Measurements from ENCODE around the gene TOLLIP. TPM values are rescaled to one million over a fixed set of nuclear protein-coding genes. Genes with fewer than 3 reads are reported as not detected.

Gene TOLLIP
- total and polyA plus RNA-seq, 2 of the 8 experiments (the other 6 are each of a cell fraction or from before 2014, with no cell fraction given), result 23.7 to 34.7 TPM

DNA sequence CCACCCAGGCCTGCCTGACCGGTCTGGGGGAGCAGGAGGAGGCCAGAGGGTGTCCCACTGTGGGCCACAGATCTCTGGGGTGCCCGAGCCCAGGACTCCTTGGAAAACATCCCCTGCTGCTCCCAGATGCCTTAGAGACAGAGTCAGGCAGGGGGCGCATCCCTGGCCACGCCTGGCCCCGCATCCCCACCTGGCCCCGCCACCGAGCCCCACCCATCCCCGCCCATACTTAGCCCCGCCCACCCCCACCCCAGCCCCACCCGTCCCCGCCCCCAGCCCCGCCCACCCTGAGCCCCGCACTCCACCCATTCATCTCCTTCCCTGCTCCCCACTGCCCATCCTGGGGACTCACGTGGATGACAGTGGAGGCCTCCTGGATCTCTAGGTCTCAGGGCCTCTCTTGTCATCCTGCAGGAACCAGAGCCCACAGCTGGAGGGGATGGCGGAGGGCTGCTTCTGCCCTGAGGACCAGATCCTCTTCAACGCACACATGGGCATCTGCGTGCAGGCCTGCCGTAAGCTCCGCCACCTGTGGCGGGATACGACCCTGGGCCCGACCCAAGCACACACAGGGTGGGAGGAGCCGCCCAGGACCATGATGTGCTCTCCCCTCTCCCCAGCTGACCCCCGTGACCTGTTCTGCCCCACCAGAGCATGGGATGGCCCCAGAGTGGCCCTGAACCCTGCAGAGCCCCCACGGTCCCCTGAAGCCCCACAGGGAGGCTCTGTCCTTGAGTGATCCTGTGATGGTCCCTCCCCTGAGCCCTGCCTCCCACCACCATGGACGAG lies 53.0 kb downstream of the TOLLIP start:
- no peak for FAIRE-seq

More for the DNA sequence above, 53.0 kb downstream of the TOLLIP start:
- no peak overlapping the region for H4K91ac ChIP-seq (replicated peaks; ENCODE audit: insufficient read length, low read length)
- H2BK12ac ChIP-seq (ENCODE audit: low read depth, low read length), result no peak overlapping the region
- H3K36me3 ChIP-seq (ENCODE audit: control insufficient read depth in 2 of 4, insufficient read depth in 4 of 4, low read length in 3 of 4), result no peaks in the 10 kb centered on the region
- no peak overlapping the region for H3K9ac ChIP-seq (replicated peaks in 1 of 4; ENCODE audit: extremely low read depth in 1 of 4, low read depth in 3 of 4, low read length in 3 of 4)
- H2BK5ac ChIP-seq (ENCODE audit: low read depth, low read length), result no peak overlapping the region
- H3K4me1 ChIP-seq (replicated peaks in 1 of 4; ENCODE audit: control insufficient read depth in 3 of 4, insufficient read depth in 4 of 4, low read length in 3 of 4), result peaks cover 0 to 5% (median under 1%) of the 10 kb centered on the region in 4 experiments; a peak in 2 of 7 replicates
- no peaks in the 10 kb centered on the region for H3K79me1 ChIP-seq (ENCODE audit: low read depth, low read length)
- H3K14ac ChIP-seq (ENCODE audit: insufficient read length), result no peak overlapping the region
- no peak for TF ChIP-seq SIRT6 (IDR thresholded peaks at IDR 0.05; ENCODE audit: low read length)
- no peak for TF ChIP-seq MAFK (IDR thresholded peaks at IDR 0.05; ENCODE audit: low read depth, low read length)
- no peak for TF ChIP-seq TEAD4 (IDR thresholded peaks at IDR 0.05; ENCODE audit: low read depth, low read length)
- TF ChIP-seq CEBPB (IDR thresholded peaks at IDR 0.05; ENCODE audit: low read depth, low read length), result no peak
- TF ChIP-seq POLR2AphosphoS5 (IDR thresholded peaks at IDR 0.05; ENCODE audit: low read depth, low read length), result no peak
- no peak for TF ChIP-seq SIX5 (IDR thresholded peaks at IDR 0.05; ENCODE audit: low read depth, low read length)
- no peak for TF ChIP-seq EP300 (IDR thresholded peaks at IDR 0.05; ENCODE audit: borderline replicate concordance in 1 of 2, low read depth in 2 of 2, low read length in 2 of 2)
- no peak for TF ChIP-seq HDAC6 (IDR thresholded peaks at IDR 0.05; ENCODE audit: low read depth, low read length)
- TF ChIP-seq MAX (IDR thresholded peaks at IDR 0.05), result no peak
- H3K4ac ChIP-seq (replicated peaks; ENCODE audit: insufficient read length, low read depth, low read length), result no peak overlapping the region
- H3K56ac ChIP-seq (replicated peaks; ENCODE audit: insufficient read length, low read depth, low read length), result no peak overlapping the region
- no peak overlapping the region for H2BK20ac ChIP-seq (ENCODE audit: low read length)
- no peak overlapping the region for H2AFZ ChIP-seq (ENCODE audit: low read length)
- no peaks in the 10 kb centered on the region for H3K27me3 ChIP-seq (replicated peaks in 1 of 4; ENCODE audit: control insufficient read depth in 3 of 4, extremely low read depth in 1 of 4, insufficient read depth in 3 of 4, low read length in 3 of 4)
- CTCF ChIA-PET (ENCODE audit: partially characterized antibody), result no interaction called here
- peaks cover 10 to 29% of the 10 kb centered on the region in 2 experiments for H3K9me3 ChIP-seq (ENCODE audit: insufficient read depth in 2 of 2, low read depth in 1 of 2, low read length in 1 of 2)
- no peak overlapping the region for H2BK120ac ChIP-seq (replicated peaks; ENCODE audit: low read depth, low read length)
- no peak overlapping the region; the same call in 1 of the 2 replicates for H3K18ac ChIP-seq (ENCODE audit: extremely low read depth, low read length)
- H3K79me2 ChIP-seq (ENCODE audit: control insufficient read depth in 1 of 2, insufficient read depth in 2 of 2, low read length in 2 of 2), result no peaks in the 10 kb centered on the region
- no peaks in the 10 kb centered on the region for H3K23me2 ChIP-seq (ENCODE audit: low read depth, low read length)
- peak overlapping the region; percentile 65; the same call in 1 of the 2 replicates for H4K8ac ChIP-seq (ENCODE audit: extremely low read depth, insufficient read depth, low read length)
- H2AK5ac ChIP-seq (ENCODE audit: low read depth, low read length), result no peak overlapping the region
- H4K5ac ChIP-seq (ENCODE audit: insufficient read length, low read depth, low read length), result no peak overlapping the region
- H3K23ac ChIP-seq (ENCODE audit: insufficient read length), result no peak overlapping the region
- POLR2A ChIA-PET (ENCODE audit: partially characterized antibody), result no interaction called here
- H3K27ac ChIP-seq (ENCODE audit: low read depth, low read length), result no peak overlapping the region
- no peak overlapping the region for H3K4me3 ChIP-seq (ENCODE audit: extremely low read depth in 1 of 4, insufficient read depth in 2 of 4, low read depth in 3 of 4, low read length in 4 of 4)
- no peak for DNase-seq (ENCODE audit: low read depth in 1 of 2, low spot score in 2 of 2)
- H2BK15ac ChIP-seq (ENCODE audit: low read length), result no peak overlapping the region
- no peak overlapping the region for H3K4me2 ChIP-seq (ENCODE audit: insufficient read depth in 1 of 2, low read depth in 2 of 2, low read length in 2 of 2)
- 84% methylated on average over 9 of the region's 26 CpGs; no CpG with 5 or more reads in 1 of the 2 experiments for WGBS, 2 experiments (ENCODE audit: extremely low coverage in 1 of 2, insufficient coverage in 1 of 2, insufficient read length in 1 of 2, insufficient replicate concordance in 2 of 2, low coverage in 1 of 2, low lambda C conversion rate in 2 of 2, missing lambda C conversion rate in 1 of 2)
- no peaks in the 10 kb centered on the region for H4K20me1 ChIP-seq (replicated peaks in 1 of 2; ENCODE audit: control insufficient read depth in 1 of 2, insufficient read depth in 2 of 2, low read length in 2 of 2)
